NCI-H187 (cell line): ENCODE results near the gene DNAJC17.

Experiments used
- DNase-seq, 2 experiments: peaks; one replicate each; lab custom pipeline; 2025; lab: John Stamatoyannopoulos, UW

The DNAJC17 gene

GRCh38 chr15:40830884-40831283 is 23.6 kb upstream of the DNAJC17 start:
- peak; percentile 40 to 54 for DNase-seq

- no peak for DNase-seq
Observed at GRCh38 chr15:40829115-40829514, 21.8 kb upstream of the DNAJC17 start.

- DNase-seq, result no peak
Observed at GRCh38 chr15:40828447-40829036, 21.3 kb upstream of the DNAJC17 start, which contains the start of gene PPP1R14D. Gene PPP1R14D (minus strand): TSS chr15:40828708. CDS start chr15:40828641, 67 bp downstream.

- no peak for DNase-seq
Observed at GRCh38 chr15:40826423-40827075, 19.3 kb upstream of the DNAJC17 start.

GRCh38 chr15:40825661-40826422 is 18.6 kb upstream of the DNAJC17 start:
- no peak for DNase-seq

- no peak for DNase-seq
Observed at GRCh38 chr15:40823572-40824343, 16.5 kb upstream of the DNAJC17 start.

GRCh38 chr15:40821195-40821594 is 13.9 kb upstream of the DNAJC17 start:
- DNase-seq, result no peak

GRCh38 chr15:40819048-40819447 is 11.8 kb upstream of the DNAJC17 start:
- DNase-seq, result no peak

GRCh38 chr15:40815042-40815698 is 7.9 kb upstream of the DNAJC17 start:
- DNase-seq, result no peak

GRCh38 chr15:40812721-40813425 is 5.6 kb upstream of the DNAJC17 start:
- no peak for DNase-seq

- DNase-seq, result no peak
Observed at GRCh38 chr15:40808861-40809450, 1.7 kb upstream of the DNAJC17 start.

- DNase-seq, result no peak
Observed at GRCh38 chr15:40807888-40808461, 702 bp upstream of the DNAJC17 start.

- DNase-seq, result no peak
Observed at GRCh38 chr15:40806672-40807027, 623 bp downstream of the DNAJC17 start.

- no peak for DNase-seq
Observed at GRCh38 chr15:40803688-40804087, 3.6 kb downstream of the DNAJC17 start.

- DNase-seq, result no peak
Observed at GRCh38 chr15:40803076-40803475, 4.2 kb downstream of the DNAJC17 start.

- no peak for DNase-seq
Observed at GRCh38 chr15:40799523-40799922, 7.8 kb downstream of the DNAJC17 start.

- no peak for DNase-seq
Observed at GRCh38 chr15:40796512-40796911, 10.8 kb downstream of the DNAJC17 start.

GRCh38 chr15:40796041-40796440 is 11.2 kb downstream of the DNAJC17 start:
- DNase-seq, result no peak

GRCh38 chr15:40793216-40793989 is 13.9 kb downstream of the DNAJC17 start:
- no peak for DNase-seq

- no peak for DNase-seq
Observed at GRCh38 chr15:40792394-40792793, 14.9 kb downstream of the DNAJC17 start.
